ENCODE measurements around the gene TLCD4. TPM values are rescaled to one million over a fixed set of nuclear protein-coding genes. Genes with fewer than 3 reads are reported as not detected.

TLCD4 gene
- total RNA-seq, 1 donor from 2014 or later: 0.43 TPM

Other genes with a start within 250 kb of the TLCD4 start
- 223 and 238 TPM in 2 replicates for gene CNN3, start 190.2 kb upstream of the TLCD4 start, total RNA-seq
- 5.5 and 6.0 TPM in 2 replicates for gene ALG14, start 44.4 kb upstream of the TLCD4 start, total RNA-seq
- 13.1 and 15.5 TPM in 2 replicates for gene RWDD3, start 116.9 kb downstream of the TLCD4 start, total RNA-seq